Measurements from ENCODE around the gene FIG4.

- TF ChIP-seq TAF1 (IDR thresholded peaks at IDR 0.05; ENCODE audit: borderline replicate concordance, low read depth, low read length) (no peak), POLR2A (IDR thresholded peaks at IDR 0.05; ENCODE audit: low read depth, low read length) (no peak)
These were observed 91.4 kb downstream of the FIG4 start for GRCh38 chr6:109782491-109782999.

All from GM12892 (cell line).